CD4-positive, alpha-beta T cell treated with Interleukin-17A for 1 hour (primary cell): ENCODE measurements around the gene FHIT.

ENCODE experiments used
- DNase-seq: peaks from one replicate; pipeline ENCODE4 v3.0.0-alpha.2; 2020

FHIT gene

DNA sequence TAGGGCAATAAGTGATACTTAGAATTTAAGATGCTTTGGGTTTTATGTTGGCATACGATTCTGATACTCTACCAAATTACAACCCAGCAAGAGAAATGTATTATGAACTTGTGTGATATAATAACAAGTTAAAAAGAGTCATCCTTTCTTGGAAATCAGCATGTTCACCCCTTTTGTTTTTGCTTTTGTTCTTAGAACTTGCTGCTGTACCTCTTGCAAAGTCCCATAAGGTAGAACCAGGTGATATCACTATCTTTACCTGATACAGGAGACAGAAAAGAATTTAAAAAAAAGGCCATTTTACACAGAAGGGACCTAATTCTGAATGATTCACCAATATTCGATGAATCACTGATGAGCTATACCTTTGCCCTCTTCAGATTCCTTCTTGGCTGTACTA, 810.4 kb downstream of the FHIT start:
- DNase-seq, result no peak

DNA sequence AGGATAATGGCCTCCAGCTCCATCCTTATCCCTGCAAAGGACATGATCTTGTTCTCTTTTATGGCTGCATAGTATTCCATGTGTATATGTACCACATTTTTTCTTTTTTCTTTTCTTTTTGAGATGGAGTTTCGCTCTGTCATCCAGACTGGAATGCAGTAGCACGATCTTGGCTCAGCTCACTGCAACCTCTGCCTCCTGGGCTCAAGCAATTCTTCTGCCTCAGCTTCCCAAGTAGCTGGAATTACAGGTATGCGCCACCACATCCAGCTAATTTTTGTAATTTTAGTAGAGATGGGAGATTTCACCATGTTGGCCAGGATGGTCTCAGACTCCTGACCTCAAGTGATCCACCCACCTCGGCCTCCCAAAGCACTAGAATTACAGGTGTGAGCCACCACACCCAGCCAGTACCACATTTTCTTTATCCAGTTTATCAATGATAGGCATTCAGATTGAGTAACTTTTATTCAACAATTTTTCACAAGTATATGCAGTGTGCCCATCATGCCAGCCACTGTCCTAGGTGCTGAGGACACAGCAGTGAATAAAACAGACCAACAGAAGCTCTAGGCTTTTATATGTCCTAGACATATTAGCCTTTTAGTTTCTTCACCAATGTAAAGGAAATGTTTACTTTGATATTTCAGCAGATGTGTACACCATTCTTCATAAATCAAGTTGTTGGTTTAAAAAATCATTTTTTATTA, 815.2 kb downstream of the FHIT start:
- no peak for DNase-seq

DNA sequence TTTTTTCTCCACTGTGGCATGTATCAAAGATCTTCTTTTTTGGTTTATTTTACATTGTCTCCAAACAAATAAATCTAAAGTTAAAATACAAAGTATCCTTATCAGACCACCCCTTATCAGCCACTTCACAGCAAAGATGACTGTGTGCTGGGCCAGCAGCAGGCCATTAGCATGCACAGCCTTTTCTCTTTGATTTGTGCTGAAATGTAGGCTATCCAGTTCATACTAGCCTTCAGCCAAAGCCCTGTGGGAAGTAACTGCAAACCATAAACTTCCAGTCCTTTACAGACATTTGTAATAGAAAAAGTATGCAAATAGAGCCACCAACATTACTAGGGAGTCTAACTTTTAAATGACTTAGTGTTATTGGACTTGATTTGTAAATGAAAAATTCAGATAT, 816.3 kb downstream of the FHIT start:
- no peak for DNase-seq

DNA sequence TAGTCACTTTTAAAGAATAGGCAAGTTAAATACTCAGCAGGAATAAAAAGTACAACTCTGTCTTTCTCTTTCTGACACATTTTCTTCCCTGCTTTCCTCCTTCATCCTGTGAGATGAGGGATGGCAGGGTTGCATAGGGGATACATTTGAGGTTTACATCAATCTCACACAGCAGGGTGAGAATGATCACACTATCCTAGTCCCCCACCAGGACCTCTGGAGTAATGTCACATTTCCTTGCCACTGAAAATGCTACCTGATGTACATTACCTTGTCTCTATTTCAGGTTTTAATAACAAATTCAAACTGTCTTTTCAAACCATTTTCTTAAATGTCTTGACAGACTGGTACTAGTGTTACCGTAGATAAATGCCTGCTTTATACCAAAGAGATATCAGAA, 816.9 kb downstream of the FHIT start:
- no peak for DNase-seq

DNA sequence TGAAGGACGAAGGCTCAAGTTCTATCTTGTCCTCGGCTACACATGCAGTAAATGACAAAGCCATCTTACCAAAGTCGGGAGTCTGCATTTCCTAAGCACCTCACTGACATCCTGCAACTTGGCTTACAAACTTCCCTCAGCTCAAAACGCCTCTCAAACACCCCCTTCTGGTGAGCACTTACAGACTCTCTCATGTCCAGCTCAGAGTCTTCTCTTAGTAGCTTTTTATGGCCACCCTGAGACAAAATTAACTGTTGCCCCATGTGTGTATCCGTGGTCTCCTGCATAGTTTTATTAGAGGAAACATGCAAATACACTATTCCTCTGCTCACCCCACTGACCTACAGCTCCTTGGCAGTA, 819.7 kb downstream of the FHIT start:
- DNase-seq, result peak; percentile 10

DNA sequence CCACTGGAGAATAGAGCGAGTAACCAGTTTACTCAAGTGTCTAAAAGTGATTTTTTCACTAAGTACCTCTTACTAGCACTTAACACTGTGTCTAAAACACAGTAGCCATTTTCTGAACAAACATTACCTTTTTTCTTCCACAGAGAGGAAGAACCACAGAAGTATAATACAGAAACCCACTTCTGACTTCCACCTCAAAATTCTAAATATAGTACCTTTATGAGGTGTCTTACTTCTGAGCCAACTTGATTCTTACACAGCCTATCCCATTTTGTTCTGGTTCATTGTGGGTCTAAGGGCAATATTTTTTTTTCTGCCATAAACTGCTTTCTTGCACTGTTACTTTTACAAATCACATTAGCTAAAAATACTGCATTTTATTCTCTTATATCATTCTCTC, 821.0 kb downstream of the FHIT start:
- DNase-seq, result no peak

GRCh38 chr3:60427109-60427508, 824.1 kb downstream of the FHIT start:
- DNase-seq, result no peak

DNA sequence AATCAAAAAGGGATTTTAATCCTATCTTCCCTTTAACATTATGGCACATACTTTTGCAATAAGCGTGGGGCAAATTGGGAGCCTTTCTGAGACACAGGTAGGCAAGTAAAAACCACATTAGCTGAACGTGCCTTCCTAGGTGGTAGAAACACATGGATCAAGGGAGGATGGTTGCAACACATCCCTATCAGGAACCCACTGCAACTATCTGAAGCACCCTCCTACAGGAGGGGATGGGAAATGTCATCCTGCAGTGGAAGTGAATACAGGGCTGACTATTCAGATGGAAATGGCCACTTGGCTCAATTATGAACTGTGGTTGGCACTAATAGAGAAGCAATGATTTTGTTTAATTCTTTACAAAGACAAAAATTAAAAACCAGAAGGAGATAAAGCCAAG, 826.3 kb downstream of the FHIT start:
- DNase-seq, result no peak

- no peak for DNase-seq
Measured at GRCh38 chr3:60424034-60424433, 827.2 kb downstream of the FHIT start.

GRCh38 chr3:60423556-60423955, 827.7 kb downstream of the FHIT start:
- DNase-seq, result no peak

DNA sequence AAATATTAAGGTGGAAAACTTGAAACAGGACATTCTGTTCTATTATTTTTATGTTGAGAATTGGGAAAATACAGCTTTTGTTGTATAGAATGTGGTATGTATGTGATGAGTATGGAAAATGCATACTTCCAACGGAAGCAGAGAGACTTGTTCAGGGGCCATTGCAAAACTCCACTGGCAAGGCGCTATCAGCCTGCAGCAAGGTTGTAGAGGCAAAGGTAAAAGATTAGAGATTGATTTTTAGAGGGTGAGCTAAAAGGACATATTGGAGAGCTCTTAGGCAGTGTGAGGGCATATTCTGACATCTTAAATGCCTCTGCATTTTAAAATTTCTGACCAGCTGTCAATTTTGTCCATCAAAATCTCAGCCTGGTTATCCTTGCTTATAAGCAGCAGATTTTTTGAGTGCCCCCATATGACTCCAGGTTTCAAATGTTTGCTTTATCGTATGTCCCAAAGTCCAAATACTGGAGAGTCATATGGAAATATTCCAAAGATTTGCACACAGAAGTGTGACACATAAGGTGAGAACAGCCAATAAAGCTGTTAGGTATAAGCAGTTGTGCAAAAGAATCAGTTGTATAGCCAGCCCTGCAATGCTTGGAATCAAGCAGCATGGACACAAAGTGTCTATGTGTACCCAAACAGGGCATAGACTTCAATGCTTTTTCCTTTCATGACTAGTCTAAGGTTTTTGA, 829.4 kb downstream of the FHIT start:
- no peak for DNase-seq

DNA sequence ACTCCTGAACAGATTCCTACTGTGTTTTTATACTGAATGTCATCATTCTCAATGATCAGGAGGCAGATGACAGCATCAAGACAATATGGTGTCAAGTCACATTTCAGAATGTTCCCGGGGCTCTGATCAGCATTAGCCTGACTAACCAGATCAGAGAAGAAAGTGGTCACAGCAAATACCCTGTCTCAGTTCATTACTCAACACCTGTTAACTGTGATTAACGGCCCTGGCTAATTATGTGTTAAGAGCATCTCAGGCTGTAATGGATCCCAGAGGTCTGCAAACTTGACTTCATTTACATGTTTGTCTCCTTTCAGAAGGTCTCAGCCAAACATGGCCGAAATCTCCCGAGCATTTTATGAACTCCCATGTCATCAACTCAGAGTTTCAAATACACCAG, 833.7 kb downstream of the FHIT start:
- DNase-seq, result no peak

DNA sequence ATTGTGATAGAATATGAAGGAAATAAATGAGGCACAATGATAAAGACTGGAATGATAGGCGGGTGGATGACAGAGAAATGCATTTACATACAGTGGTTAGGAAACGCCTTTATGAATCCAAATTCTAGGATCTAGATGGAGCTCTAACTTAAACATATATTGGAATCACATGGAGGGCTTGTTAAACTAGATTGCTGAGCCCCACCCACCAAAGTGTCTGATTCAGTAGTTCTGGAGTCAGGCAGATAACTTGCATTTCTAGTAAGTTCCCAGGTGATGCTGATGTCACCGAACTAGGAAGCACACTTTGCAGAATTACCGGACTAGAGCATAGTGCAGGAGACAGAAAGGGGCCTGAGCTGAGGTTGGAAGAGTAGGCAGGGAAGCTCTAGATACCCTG, 837.2 kb downstream of the FHIT start:
- DNase-seq, result no peak

- no peak for DNase-seq
Measured at GRCh38 chr3:60413551-60413950, 837.7 kb downstream of the FHIT start.

- no peak for DNase-seq
Measured at GRCh38 chr3:60403866-60404265, 847.4 kb downstream of the FHIT start.

DNA sequence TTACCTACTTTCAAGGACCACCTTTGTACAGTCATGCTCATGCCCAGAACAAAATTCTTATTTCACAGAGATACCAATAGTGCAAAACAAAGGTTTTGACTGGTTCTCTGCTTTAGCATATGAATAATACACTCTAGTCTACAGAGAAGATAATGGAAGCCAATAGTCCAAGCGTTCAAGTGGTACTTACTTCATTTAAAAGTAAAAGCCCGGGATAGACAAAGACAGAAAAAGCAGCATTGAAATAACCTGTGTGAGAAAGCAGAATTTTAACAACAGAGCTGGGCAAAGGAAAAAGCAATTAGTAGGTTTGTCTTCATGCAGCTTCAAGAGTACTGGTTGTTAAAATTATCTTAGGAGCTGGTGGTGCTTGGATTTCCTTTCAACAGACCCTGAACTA, 848.3 kb downstream of the FHIT start:
- no peak for DNase-seq

DNA sequence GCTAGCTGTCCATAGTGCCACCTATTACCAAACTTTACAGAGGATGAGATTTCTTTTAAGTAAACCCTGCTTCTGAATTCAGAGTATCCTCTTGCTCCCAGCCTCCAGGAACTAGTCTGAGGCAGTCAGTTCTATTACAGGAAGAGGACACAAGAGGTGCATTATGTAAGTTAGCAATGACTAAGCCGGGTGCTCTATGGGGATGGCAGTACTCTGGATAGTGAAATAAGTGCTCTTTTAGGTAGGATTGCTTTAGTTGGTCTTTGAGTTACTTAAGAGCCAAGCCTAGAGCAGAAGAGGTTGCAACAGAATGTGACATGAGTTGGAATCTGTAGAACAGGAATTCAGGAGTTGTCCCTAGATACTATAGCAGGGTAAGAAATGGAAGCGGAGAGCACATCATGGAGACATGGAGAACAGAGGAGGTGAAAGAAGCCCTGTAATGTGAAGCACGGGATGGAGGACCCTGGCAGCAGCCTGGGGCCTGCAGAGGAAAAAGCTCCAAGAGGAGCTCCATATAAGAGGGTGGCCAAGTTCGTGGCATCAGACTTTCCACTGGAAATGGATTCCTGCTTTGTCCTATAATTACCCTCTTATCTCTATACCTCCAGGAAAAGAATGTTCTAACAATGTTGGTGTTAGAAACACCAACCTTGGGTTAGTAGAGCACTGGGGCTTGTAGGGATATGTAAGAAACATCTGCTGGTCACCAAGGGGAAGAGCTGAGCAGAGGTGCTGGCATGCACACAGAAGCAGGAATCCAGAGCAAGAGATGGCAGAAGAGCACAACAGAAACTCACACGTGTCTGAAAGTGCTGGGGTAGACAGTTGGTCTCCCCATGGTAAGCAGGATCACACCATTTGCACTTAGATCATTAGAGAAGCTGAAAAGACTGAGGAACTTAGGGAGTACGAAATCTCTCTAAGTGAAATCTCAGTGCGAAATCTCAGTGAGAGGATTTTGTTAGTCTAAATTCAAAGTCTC, 851.1 kb downstream of the FHIT start:
- DNase-seq, result no peak

DNA sequence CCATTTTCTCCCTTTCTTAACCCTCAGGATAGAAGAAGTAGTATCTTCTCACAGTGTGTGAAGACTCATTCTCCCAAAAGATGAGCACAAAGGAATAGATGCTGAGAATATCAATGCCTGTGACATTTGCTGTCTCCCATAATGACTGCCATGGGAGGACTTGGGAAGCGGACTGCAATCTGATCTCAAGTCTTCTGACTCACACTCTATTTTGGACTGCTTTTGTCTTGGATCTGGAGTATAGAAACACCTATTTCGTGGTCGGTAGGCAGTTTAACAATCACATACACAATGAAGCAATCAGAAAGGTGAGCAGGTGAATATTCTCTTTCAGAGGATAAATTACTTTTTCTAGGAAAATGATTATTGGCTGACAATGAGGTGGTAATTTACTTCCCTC, 852.0 kb downstream of the FHIT start:
- no peak for DNase-seq

DNA sequence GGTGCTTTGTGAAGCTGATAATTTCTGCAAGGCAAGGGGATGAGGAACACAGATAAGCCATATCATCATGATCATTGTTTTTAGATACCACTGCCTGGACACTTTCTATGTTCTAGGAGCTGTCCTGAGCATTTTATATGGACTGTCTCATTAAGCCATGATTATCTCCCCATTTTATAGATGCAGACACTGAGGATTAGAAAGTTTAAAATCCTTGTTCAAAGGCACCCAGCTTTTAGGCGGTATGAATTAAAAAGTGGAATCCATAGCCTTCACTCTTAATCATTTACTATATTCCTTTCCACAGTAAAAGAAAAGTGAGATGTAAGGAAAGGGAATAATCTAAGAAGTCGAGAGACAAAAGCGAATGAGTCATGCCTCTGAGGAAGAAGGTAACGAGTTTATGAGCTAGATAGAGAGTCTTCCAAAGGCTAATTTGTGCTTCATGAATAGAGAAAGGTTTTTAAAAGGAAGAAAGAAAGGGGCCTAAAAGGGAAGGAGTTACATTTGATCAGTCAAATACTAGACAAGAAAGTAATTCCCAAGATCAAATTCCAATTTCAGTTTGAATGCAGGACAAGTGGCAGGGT, 856.0 kb downstream of the FHIT start:
- DNase-seq, result no peak

- no peak for DNase-seq
Measured at GRCh38 chr3:60393946-60394345, 857.3 kb downstream of the FHIT start.

- no peak for DNase-seq
Measured at GRCh38 chr3:60392501-60392900, 858.8 kb downstream of the FHIT start.

GRCh38 chr3:60391292-60391691, 860.0 kb downstream of the FHIT start:
- DNase-seq, result no peak

DNA sequence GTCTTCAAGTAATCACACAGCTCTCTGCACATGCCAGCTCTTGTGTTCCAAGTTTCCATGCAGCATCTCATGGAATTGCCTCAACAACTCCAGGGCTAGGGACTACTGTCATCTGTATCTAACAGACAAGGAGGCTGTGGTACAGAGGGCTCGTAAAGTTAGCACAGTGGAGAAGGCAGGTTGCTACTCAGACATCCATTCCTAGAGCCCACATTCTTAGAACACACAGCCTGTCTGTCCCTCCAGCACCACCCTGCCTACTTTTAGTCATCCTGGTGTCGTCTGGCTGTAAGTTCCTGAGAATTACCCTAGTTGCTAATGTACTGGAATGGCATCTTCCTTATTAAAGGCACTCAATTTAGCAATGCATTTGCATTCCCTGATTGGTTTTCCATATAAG, 862.5 kb downstream of the FHIT start:
- no peak for DNase-seq
